Rectal smooth muscle tissue (tissue), 1 donor: ENCODE measurements around the gene STX16.

Experiments
- H3K27ac ChIP-seq: one replicate; pipeline ENCODE4 v1.7.0; 2013; ENCODE audit warnings: low read depth, low read length, inconsistent platforms
- H3K27me3 ChIP-seq: one replicate; pipeline ENCODE4 v1.7.0; 2013; ENCODE audit warnings: low read length; ENCODE audit not compliant: control insufficient read depth, insufficient read depth
- H3K36me3 ChIP-seq: one replicate; pipeline ENCODE4 v1.7.0; 2013; ENCODE audit warnings: low read length; ENCODE audit not compliant: control insufficient read depth, insufficient read depth
- H3K4me1 ChIP-seq: one replicate; pipeline ENCODE4 v1.7.0; 2013; ENCODE audit warnings: low read length; ENCODE audit not compliant: control insufficient read depth, insufficient read depth
- H3K4me3 ChIP-seq: one replicate; pipeline ENCODE4 v1.7.0; 2013; ENCODE audit warnings: low read length
- H3K9ac ChIP-seq: one replicate; pipeline ENCODE4 v1.7.0; 2013; ENCODE audit warnings: low read length

STX16 gene

GRCh38 chr20:58682656-58683531, 31.8 kb downstream of the STX16 start:
- Histone ChIP-seq H3K4me1 (no peaks in the 10 kb centered on the region), H3K27me3 (no peaks in the 10 kb centered on the region), H3K4me3 (no peak overlapping the region), H3K9ac (no peak overlapping the region), H3K36me3 (no peaks in the 10 kb centered on the region), H3K27ac (no peak overlapping the region)

DNA sequence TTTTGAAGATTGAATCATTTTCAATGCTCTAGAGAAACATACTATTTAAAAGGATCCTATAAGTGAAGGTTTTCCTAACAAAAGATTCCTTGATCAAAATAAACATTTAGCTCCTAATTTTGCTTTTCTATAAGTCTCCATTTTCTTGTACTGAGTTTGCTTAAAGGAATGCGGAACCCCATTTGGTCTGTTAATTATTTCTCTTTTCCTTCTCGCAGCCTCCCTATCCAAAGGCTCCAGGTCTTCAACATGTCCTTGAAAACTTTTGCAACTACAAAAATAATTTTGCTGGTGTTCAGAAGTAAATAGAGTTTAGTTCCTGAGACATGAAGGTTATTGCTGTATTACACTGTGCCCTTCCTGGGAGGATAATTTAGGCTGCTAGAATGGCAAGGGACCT, 33.2 kb downstream of the STX16 start:
- H3K4me3 ChIP-seq: no peak overlapping the region
- H3K9ac ChIP-seq: no peak overlapping the region
- no peaks in the 10 kb centered on the region for H3K36me3 ChIP-seq
- no peak overlapping the region for H3K27ac ChIP-seq
- no peaks in the 10 kb centered on the region for H3K4me1 ChIP-seq
- H3K27me3 ChIP-seq: no peaks in the 10 kb centered on the region

- Histone ChIP-seq H3K9ac (no peak overlapping the region), H3K36me3 (no peaks in the 10 kb centered on the region), H3K4me3 (no peak overlapping the region), H3K27ac (no peak overlapping the region), H3K4me1 (peaks cover 7% of the 10 kb centered on the region), H3K27me3 (no peaks in the 10 kb centered on the region)
These were observed 34.9 kb downstream of the STX16 start for GRCh38 chr20:58685988-58686387.

DNA sequence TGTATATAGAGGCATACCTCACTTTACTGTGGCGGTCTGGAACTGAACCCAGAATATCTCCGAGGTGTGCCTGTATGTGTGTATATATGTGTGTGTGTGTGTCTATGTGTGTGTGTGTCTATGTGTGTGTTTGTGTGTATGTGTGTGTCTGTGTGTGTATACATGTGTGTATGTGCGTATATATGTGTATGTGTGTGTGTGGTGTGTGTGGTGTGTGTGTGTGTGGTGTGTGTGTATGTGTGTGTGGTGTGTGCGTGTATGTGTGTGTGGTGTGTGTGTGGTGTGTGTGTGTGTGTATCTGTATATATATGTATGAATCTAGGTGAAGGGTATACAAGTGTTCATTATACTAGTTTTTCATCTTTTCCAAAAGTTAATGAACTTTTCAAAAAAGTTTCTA, 37.3 kb downstream of the STX16 start:
- no peak overlapping the region for H3K9ac ChIP-seq
- no peaks in the 10 kb centered on the region for H3K27me3 ChIP-seq
- peaks cover 14% of the 10 kb centered on the region for H3K4me1 ChIP-seq
- no peaks in the 10 kb centered on the region for H3K36me3 ChIP-seq
- no peak overlapping the region for H3K4me3 ChIP-seq
- H3K27ac ChIP-seq: no peak overlapping the region

DNA sequence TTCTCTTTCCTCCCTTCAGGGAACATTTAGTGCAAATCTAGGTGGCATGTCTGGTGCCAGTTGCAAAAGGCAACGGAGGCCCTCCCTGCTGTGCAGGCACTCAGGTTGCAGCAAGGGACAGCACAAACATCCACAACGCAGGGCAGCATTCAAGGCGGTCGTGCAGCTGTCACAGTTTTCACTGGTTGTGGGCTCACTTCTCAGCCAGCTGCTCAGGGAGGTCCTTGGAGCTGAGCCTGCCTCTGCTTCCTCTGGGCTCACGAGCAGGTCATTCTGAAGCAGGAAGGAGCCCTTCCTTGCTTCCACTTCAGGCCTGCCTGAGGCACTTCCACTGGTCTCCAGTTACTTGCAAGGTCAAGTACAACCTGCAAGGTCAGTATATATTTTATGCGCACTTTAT, 37.8 kb downstream of the STX16 start:
- H3K27ac ChIP-seq: no peak overlapping the region
- peaks cover 18% of the 10 kb centered on the region for H3K4me1 ChIP-seq
- H3K36me3 ChIP-seq: no peaks in the 10 kb centered on the region
- no peak overlapping the region for H3K4me3 ChIP-seq
- H3K9ac ChIP-seq: no peak overlapping the region
- no peaks in the 10 kb centered on the region for H3K27me3 ChIP-seq

DNA sequence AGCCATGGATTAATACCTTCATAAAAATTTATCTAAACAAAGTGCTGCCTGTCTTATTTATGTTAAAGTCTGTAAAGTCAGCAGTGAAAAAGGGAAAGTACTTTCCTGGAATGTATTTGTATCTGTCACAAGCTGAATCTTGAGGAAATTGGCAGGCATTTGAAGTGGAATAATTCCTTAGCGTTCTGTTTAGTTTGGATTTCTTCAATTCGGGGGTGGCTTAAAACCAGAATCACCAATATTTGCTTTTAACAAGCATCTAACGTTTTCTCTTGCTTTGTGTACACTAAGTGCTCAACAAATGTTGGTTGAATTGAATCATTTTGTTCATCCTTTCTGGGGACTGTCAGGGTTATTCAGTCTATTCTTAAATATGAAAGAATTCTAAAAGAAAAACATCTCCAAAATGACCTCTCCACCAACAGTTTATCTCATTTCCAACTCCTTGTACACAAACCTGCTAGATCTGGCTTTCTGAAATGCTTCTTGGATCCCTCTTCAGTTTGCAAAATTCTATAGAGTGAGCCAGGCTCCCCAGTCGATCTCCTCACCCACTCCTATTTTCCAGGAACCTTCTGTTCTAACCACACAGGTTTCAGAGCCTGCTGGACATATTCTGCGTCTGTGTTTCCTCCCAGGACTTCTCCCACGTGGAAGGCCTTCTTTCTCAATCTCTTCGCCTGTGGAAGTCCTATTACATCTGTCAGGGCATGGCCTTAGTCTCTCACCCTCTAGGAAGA, 39.5 kb downstream of the STX16 start:
- no peaks in the 10 kb centered on the region for H3K27me3 ChIP-seq
- no peak overlapping the region for H3K9ac ChIP-seq
- H3K27ac ChIP-seq: peak overlapping the region; percentile 95
- H3K4me1 ChIP-seq: peaks cover 20% of the 10 kb centered on the region
- H3K4me3 ChIP-seq: no peak overlapping the region
- H3K36me3 ChIP-seq: peaks cover 3% of the 10 kb centered on the region

DNA sequence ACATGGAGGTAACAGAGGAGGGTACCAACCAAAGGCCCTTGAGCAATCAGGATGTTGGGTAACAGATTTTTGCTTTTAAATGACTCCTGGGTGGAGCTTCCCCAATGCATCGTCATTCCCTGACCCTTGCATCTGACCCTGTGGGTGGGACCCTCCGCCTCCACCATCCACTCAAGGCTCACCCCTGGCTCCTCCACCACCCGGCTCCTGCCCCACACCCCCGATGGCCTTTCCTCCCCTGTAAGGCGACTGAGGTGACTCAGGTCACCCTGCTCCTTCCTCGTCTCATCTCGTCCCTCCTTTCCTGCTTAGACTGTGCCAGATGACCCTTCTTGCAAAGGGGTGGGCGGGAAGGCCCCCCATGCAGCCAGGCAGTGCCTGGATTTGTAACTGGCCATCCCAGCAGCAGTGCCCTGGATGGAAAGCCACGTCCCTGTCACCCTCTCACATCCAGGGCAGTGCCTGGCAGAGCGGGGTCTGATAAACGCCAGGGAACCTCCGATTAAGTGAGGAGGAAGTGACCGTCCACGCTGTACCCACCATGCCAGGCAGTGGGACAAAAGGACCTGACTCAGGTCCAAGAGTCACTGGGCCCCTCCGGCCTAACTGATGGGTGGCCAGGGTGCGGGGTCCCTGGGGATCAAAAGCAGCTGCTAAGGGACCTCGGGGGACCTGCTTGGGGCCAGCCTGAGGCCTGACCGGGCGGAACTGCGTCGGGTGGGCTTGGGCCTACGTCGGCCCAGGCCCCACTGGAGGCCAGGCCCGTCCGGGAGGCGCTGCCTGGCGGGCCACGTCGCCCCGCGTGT, 40.9 kb downstream of the STX16 start:
- H3K9ac ChIP-seq: peak overlapping the region; percentile 32
- H3K4me1 ChIP-seq: peaks cover 20% of the 10 kb centered on the region
- H3K4me3 ChIP-seq: peak overlapping the region; percentile 40
- H3K36me3 ChIP-seq: peaks cover 6% of the 10 kb centered on the region
- H3K27me3 ChIP-seq: no peaks in the 10 kb centered on the region
- H3K27ac ChIP-seq: peak overlapping the region; percentile 95

- H3K27ac ChIP-seq: peak within 1 kb of the TSS; percentile 95
- peak within 1 kb of the TSS; percentile 56 for H3K9ac ChIP-seq
- H3K36me3 ChIP-seq: peaks cover 6% of the 10 kb centered on the region
- peaks cover 20% of the 10 kb centered on the region for H3K4me1 ChIP-seq
- H3K27me3 ChIP-seq: no peaks in the 10 kb centered on the region
- peak within 1 kb of the TSS; percentile 67 for H3K4me3 ChIP-seq
These were observed 41.6 kb downstream of the STX16 start, which contains the start of gene NPEPL1 for GRCh38 chr20:58692579-58693225. Gene NPEPL1 (plus strand): TSS chr20:58692800. CDS start chr20:58692901, 101 bp downstream.

DNA sequence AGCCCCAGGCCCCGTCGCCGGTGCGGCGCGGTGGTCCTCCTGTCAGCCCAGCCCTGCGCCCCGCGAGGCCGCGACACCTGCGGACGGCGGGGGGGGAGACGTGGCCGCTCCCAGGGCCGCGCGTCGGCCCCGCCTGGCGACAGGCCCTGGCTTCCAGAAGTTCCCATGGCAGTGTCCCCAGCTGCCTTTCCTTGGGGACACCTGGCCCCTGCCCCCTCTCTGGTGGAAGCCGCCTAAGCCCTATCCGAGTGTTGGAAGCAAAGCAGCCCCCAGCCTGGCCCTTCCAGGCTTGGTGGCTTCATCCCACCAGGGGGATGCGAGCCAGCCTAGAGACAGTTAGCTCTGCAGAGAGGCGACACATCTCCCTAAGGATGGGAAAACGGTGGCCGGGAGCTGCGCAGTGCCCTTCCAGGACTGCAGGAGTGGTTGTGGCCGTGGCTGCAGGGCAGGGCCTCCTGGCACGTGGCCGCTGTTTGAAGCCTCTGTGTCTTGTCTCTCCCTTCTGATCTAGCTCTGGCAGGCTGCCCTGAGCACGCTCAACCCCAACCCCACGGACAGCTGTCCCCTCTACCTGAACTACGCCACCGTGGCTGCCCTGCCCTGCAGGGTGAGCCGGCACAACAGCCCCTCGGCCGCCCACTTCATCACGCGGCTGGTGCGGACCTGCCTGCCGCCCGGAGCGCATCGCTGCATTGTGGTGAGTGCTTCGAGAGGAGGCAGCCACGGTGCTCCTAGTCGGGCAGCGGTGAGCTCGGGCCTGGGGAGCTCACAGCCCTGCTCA, 42.3 kb downstream of the STX16 start:
- H3K4me1 ChIP-seq: peaks cover 20% of the 10 kb centered on the region
- peak overlapping the region; percentile 56 for H3K9ac ChIP-seq
- H3K36me3 ChIP-seq: peaks cover 9% of the 10 kb centered on the region
- H3K27ac ChIP-seq: peak overlapping the region; percentile 64
- H3K4me3 ChIP-seq: peak overlapping the region; percentile 67
- H3K27me3 ChIP-seq: no peaks in the 10 kb centered on the region

DNA sequence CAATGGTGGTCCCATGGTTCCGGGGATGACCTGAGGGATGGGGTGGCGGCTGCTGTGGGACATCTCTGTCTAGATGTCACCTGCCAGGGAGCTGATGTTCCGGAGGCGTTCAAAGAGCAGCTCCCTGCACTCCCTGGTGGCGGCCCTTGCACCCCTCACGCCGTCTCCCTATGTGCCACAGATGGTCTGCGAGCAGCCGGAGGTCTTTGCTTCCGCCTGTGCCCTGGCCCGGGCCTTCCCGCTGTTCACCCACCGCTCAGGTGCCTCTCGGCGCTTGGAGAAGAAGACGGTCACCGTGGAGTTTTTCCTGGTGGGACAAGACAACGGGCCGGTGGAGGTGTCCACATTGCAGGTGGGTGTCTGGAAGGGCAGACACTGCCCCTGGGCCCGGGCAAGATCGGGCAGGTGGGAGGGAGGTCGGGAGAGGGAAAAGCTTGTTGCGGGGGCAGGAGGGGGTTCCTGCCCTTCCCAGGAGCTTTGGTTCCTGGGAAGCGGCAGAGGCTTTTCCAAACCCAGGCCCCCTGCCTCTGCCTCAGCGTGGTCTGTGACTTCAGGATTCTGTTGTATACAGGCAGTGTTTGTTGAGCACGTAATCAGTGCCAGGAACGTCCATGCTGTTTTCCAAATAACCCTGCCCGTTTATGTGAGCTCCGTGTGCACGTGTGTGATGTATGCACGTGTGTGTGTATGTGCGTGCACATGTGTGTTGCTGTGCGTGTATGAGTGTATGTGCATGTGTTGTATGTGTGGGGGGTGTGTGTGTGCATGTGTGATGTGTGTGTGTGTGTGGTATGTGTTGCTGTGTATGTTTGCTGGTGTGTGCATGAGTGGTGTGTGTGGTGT, 43.4 kb downstream of the STX16 start:
- Histone ChIP-seq H3K4me1 (peaks cover 20% of the 10 kb centered on the region), H3K27me3 (no peaks in the 10 kb centered on the region), H3K4me3 (peak overlapping the region; percentile 24), H3K9ac (no peak overlapping the region), H3K27ac (no peak overlapping the region), H3K36me3 (peaks cover 9% of the 10 kb centered on the region)
